NCI-H1105 treated with DMSO at 0.1 percent for 48 hours (cell line): Measurements from ENCODE around the gene STARD5.

Experiments
- DNase-seq: peaks from one replicate; lab custom pipeline; 2025; lab: John Stamatoyannopoulos, UW

STARD5 gene

DNA sequence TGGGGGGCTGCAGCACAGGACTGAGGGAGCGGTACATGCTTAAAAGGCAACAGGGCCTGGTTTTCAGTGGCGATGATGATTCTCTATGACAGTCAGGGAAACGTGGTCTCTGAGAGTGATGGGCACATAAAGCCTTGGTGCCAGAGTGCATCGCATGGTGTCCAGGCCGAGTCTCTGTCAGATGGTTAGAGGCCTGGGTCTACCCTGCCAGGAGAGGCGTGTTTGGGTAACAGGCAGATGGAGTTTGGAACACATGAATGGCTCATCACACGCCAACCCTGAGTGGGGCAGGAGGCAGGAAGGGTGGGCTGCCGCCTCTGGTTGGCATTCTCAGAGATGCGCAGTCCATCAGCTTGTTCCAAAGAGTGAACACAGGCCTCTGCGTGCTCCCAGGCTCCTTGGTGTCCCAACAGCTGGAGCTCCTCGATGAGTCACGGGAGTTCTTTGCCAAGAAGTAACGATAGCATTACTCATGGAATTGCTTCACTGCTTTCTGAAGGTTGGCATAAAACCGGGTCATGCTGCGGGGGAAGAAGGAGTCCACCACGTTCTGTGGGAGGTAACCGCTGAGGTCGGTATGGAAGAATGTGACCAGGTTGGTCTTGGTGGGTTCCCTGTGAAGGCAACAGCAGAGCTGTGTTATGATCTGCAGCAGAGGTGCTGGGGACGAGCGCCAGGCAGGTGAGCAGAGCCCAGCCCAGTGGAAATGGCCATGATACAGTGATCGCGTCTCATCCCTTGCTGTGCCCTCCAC is 11.0 kb downstream of the STARD5 start:
- no peak for DNase-seq

- DNase-seq: no peak
Observed at GRCh38 chr15:81311752-81312464, 12.0 kb downstream of the STARD5 start.

GRCh38 chr15:81310480-81310879 is 13.5 kb downstream of the STARD5 start:
- DNase-seq: no peak

GRCh38 chr15:81309647-81310450 is 14.1 kb downstream of the STARD5 start:
- no peak for DNase-seq

GRCh38 chr15:81308260-81308659 is 15.7 kb downstream of the STARD5 start:
- DNase-seq: no peak

DNA sequence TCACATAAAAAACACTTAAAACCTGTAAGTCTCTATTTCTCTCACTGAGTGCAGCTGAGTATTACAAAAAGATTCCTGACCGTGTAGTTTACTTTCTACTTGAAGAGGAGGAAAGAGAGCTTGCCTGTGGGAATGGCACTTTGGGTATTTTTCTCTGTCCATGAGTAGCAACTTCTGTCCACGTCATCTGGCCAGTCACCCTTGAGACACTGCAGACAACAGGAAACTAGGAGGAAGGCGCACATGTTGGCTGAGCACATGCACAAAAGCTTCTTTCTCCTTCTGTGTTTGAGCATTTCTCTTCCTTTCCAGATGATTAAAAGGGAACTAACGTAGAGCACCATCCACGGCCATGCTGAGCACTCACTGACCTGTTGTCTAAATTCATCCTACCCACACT is 19.7 kb downstream of the STARD5 start:
- DNase-seq: no peak

- no peak for DNase-seq
Observed at GRCh38 chr15:81303244-81304225, 20.4 kb downstream of the STARD5 start.

DNA sequence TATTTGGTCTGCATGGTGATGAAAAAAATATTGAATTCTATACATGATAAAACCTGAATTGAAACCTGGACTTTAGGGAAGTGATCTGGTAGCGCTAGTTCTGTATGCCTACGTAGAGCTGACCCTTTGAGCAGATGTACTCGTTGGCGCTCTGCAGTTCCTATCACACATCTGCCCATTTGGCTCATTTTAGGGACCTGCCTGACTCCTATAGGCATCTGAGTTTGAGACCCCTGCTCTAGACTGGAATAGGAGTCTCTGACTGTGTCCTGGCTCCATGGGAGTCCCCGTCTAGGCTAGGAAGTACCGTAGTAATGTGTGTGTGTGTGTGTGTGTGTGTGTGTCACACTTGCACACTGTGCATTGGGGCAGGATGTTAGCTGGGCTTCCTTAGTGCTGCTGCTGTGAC is 21.2 kb downstream of the STARD5 start:
- DNase-seq: no peak

- no peak for DNase-seq
Observed at GRCh38 chr15:81301815-81302399, 22.0 kb downstream of the STARD5 start.

DNA sequence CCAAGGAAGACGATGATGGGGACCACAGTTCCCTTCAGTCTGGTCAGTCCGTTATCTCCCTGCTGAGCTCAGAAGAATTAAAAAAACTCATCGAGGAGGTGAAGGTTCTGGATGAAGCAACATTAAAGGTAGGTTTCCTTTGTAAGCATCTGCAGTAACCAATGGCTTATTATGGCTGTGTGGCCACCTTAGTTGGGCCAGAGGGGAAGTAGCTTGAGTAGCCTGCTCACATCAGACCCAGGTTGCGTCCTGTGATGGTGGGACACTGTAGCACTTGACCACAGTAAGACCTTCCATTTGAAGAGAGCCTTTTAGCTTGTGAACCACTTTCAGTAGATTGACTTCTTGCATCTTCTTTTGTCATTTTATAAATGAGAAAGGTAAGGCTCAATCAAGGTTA is 22.6 kb downstream of the STARD5 start:
- no peak for DNase-seq

- no peak for DNase-seq
Observed at GRCh38 chr15:81299630-81300273, 24.2 kb downstream of the STARD5 start.

DNA sequence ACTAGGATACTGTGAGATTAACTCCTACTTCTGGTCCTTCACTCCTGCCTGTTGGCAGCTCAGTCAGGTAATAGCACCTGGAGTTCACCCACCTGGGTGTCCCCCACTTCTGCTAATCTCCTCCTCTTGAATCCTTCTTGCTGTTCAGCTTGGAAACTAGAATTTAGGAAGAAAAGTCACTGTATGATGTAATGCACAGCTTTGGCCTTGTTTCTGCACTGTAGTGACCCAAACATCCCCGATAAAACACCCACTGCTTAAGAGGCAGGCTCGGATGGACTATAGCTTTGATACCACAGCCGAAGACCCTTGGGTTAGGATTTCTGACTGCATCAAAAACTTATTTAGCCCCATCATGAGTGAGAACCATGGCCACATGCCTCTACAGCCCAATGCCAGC is 24.8 kb downstream of the STARD5 start:
- no peak for DNase-seq

DNA sequence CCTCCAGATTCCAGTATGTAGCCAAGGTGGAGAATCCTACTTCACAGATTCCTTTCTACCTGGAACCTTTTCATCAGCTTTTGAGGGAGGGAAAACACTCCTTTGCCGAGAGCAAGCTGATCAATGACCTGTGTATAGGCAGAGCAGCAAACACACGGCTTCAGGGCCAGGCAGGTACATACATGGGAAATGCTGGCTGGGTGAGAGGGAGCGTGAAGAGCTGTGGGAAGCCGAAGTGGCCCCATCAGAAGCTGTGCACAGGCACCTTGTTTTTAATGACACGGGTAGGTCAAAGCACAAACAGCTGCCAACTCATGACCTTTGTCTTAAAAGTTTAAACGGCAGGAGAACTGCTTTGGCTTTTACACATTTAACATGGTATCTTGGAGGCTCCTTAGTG is 25.3 kb downstream of the STARD5 start:
- no peak for DNase-seq

GRCh38 chr15:81297603-81298575 is 26.1 kb downstream of the STARD5 start:
- no peak for DNase-seq

DNA sequence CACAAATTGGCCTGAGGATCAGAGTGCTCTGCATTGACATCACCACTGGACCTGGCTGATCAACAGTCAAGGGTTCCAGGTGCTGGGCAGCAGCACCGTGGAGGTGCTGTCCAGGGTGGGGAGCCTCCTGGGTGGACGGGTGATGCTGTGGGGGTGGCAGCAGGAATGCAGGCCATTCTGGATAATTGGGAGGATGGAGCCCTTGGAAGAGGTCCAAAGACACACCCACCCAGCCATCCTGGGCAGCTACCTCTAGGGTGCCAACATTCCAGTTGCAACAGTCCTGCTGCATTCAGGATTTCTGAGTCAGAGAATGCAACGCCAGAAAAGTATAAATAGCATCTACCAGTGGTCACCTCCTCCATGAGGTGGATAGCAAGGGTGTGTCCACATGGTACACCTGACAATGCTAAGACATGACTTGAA is 26.8 kb downstream of the STARD5 start:
- DNase-seq: no peak

DNA sequence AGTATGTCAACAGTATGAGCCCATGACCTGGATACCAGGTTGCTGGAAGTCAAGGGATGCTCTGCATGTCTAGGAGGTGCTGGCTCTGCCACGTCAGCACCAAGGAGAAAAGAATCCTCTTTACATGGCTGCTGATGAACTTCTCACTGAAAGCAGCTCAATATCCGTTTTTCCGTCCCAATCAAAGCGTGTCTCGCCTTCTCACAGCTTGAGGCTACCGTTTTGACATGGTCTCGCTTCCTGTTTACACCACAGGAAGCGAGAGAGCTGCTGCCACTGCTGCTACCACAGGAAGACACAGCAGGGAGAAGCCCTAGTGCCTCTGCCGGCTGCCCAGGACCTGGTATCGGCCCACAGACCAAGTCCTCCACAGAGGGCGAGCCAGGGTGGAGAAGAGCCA is 27.3 kb downstream of the STARD5 start:
- no peak for DNase-seq

DNA sequence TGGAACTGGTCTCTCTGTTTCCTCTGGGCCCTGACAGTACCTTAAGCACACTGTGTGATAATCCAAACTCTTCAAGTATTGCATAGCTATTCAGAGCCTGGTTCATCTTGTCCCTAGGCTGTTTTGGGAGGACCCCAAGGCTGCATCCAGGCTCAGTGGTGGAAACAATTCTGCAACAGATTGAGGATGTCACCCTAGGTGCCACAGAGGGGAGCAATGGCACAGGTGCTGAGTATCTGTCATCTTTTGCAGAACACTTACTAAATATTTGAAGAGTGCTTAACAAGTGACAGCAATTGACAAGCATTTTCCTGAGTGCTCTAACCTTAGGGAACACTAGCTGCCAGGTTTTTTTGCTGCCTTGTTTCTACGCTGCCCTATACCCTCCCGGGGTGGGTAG is 27.8 kb downstream of the STARD5 start:
- no peak for DNase-seq

GRCh38 chr15:81295486-81296121 is 28.3 kb downstream of the STARD5 start:
- DNase-seq: no peak

DNA sequence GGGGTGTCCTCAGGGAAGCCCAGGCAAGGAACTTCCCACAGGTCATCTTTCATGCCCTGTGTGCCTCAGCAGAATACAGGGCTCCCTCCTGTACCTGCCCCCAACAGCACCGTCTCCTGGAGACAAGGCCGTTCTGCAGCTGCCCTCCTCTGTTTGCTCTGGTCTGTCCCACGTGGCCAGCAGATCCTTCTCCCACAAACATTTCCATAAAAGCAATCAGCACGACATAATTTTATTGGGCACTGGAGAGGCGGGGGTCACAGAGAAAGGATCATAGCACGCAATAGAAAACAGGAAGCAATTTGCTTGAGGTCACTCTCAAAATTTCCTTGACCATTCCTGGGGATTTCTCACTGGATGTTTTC is 29.4 kb downstream of the STARD5 start:
- DNase-seq: no peak
